Activated CD4-positive, alpha-beta memory T cell treated with anti-CD3 and anti-CD28 coated beads, Interleukin-2, amount 10 ng/mL, durations not matched to agents 7 days and 5 days (primary cell): Measurements from ENCODE around the gene RGL1. TPM values are rescaled to one million over a fixed set of nuclear protein-coding genes. Genes with fewer than 3 reads are reported as not detected.

ENCODE experiments used
- CTCF ChIA-PET: fragments of 350-600 bp; sonication (Branson Sonifier 250); formaldehyde crosslinking; loops from one replicate; lab custom pipeline; 2021; ENCODE audit warnings: antibody characterized with exemption, inconsistent platforms; lab: Charles Lee
- POLR2A ChIA-PET: fragments of 350-600 bp; sonication (Branson Sonifier 250); formaldehyde crosslinking; loops from one replicate; lab custom pipeline; 2021; ENCODE audit warnings: antibody characterized with exemption; lab: Charles Lee
- DNase-seq: peaks from one replicate; pipeline ENCODE4 v3.0.0-alpha.2; 2020
- H3K27ac Mint-ChIP-seq: one replicate; pipeline ENCODE4 v1.8.0; 2021; ENCODE audit warnings: mild to moderate bottlenecking, mixed read lengths
- H3K27me3 Mint-ChIP-seq: one replicate; pipeline ENCODE4 v1.8.0; 2021; ENCODE audit warnings: mixed read lengths
- H3K36me3 Mint-ChIP-seq: one replicate; pipeline ENCODE4 v1.8.0; 2021; ENCODE audit warnings: low read depth, mixed read lengths
- H3K4me1 Mint-ChIP-seq: one replicate; pipeline ENCODE4 v1.8.0; 2021; ENCODE audit warnings: mixed read lengths
- H3K4me3 Mint-ChIP-seq: one replicate; pipeline ENCODE4 v1.8.0; 2021; ENCODE audit warnings: mild to moderate bottlenecking, mixed read lengths
- H3K9me3 Mint-ChIP-seq: one replicate; pipeline ENCODE4 v1.8.0; 2021; ENCODE audit warnings: mixed read lengths
- total RNA-seq, 2 experiments: library from RNA; stranded (reverse); gene quantifications; one replicate each; pipeline ENCODE4 v1.2.3, GENCODE V29; 2021

Gene RGL1
- total RNA-seq, 2 experiments from 2014 or later: 2.4 to 2.8 TPM

DNA sequence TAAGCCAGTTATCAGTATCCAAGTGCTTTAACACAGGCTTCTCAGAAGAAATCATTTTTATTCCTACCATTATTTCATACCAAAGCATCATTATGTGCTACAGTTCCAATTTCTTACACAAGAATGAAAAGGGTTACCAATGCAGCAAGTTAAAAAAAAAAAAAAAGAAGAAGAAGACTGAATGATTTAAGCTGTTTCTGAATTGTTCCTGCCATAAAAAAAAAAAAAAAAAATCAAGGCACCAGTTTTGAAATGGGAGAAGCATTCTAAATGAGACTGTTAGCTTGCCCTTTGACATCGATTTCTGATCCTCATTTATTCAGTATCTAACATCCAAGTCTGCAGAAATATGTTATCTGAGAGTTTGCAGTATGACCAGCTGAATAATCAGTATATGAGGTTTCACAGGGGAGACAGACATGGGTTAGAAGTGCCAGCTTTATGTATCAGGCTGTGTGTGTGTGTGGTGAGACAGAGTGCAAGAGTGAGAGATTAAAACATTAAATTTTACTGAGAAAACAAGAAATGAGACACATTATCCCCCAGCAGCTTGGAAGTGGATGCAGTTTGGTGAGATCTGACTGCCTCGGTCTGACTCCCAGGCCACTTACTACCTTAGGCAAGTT is 126.8 kb downstream of the RGL1 start:
- POLR2A ChIA-PET: interaction anchor here (1.0 to 1.3 kb wide), 3 partner anchors 31 to 99 kb away, joined by 3 read pairs; no protein-coding TSS in a partner anchor

DNA sequence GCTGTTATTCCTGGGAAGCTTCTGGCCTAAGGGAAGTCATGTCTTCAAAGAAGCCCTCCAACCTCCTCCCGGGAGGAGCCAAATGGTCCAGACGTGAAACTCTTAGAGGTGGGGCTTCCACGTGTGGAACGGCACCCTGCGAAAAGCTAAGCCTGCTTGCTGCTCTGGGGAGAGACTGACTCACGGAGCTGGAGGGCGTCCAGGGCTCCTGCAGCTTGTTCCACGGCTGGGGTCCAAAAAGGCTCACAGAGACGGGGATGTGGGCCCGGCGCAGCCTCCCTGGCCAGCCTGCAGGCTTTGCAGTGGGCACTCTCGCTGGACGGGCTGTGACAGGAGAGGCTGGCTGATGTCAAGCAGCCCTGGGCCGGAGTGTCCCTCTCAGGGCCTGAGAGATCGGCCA is 127.5 kb downstream of the RGL1 start:
- Mint-ChIP-seq H3K27ac (no peak overlapping the region), H3K36me3 (no peaks in the 10 kb centered on the region), H3K9me3 (no peaks in the 10 kb centered on the region), H3K27me3 (no peaks in the 10 kb centered on the region), H3K4me3 (no peak overlapping the region), H3K4me1 (no peaks in the 10 kb centered on the region)
- ChIA-PET CTCF (interaction anchor here (1.1 to 1.6 kb wide), 3 partner anchors 11 to 16 kb away, joined by 4 to 5 read pairs (median 4); no protein-coding TSS in a partner anchor), POLR2A (interaction anchor here (1.0 kb wide), 2 partner anchors 31 to 98 kb away, joined by 3 read pairs; no protein-coding TSS in a partner anchor)
- no peak for DNase-seq

More for the DNA sequence above, 126.8 kb downstream of the RGL1 start:
- CTCF ChIA-PET: interaction anchor here (0.5 to 1.6 kb wide), 5 partner anchors 12 to 656 kb away, joined by 3 to 5 read pairs (median 4); no protein-coding TSS in a partner anchor
- no peak for DNase-seq
- no peaks in the 10 kb centered on the region for H3K36me3 Mint-ChIP-seq
- H3K4me1 Mint-ChIP-seq: no peaks in the 10 kb centered on the region
- H3K27me3 Mint-ChIP-seq: no peaks in the 10 kb centered on the region
- no peak overlapping the region for H3K27ac Mint-ChIP-seq
- H3K9me3 Mint-ChIP-seq: no peaks in the 10 kb centered on the region
- H3K4me3 Mint-ChIP-seq: no peak overlapping the region

DNA sequence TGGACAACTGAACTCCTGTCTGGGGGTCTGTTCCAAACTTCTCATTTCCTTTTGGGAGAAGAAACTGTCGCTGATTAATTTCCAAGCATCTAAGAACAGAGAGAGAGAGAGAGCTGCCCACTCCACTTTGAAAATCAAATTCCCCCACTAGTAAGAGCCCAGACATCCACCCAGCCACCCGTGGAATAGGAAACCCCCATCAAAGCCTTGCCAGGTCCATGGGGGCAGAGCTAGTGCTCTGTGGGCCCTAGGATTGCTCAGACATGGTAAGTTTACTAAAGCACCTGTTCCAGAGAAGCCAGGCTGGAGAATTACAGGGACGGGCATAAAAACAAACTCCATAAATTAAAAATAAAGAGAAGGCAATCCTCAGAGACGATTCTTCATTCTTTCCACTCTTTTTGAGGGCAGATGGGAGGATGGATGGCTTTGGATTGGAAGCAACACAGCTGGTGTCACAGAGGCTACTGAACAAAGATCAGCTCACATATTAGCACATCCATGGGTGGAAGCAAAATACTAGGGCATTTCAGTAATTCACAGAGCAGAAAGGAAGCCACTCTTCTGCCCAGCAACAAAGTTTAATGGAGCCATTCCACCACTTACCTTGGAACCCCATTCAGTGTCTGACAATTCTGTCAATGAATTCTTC is 128.7 kb downstream of the RGL1 start:
- no peaks in the 10 kb centered on the region for H3K27me3 Mint-ChIP-seq
- no peaks in the 10 kb centered on the region for H3K4me1 Mint-ChIP-seq
- ChIA-PET CTCF (interaction anchor here (1.0 kb wide), 1 partner anchor 248 kb away, joined by 3 read pairs; no protein-coding TSS in a partner anchor), POLR2A (interaction anchor here (1.9 kb wide), 1 partner anchor 18 kb away, joined by 6 read pairs; no protein-coding TSS in a partner anchor)
- DNase-seq: no peak
- H3K4me3 Mint-ChIP-seq: no peak overlapping the region
- H3K36me3 Mint-ChIP-seq: no peaks in the 10 kb centered on the region
- H3K9me3 Mint-ChIP-seq: no peaks in the 10 kb centered on the region
- no peak overlapping the region for H3K27ac Mint-ChIP-seq

DNA sequence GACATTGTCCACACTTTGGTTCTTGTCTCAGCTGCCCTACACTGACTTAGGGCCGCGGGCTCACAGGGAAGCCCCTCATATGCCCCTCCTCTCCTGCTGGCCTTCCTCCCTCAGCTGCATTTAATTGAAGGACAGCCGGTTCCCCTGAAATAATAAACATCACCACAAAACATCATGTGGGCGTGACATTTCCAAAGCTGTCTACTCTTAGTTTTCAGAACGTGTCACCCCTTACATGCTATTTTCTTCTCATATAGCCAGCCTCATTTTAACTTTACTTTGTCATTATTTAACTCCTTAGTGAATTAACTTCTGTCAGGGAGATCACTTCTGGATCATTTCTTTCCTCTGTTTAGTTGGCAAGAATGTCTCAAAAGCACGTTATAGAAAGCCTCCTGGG is 129.4 kb downstream of the RGL1 start:
- POLR2A ChIA-PET: interaction anchor here (1.9 kb wide), 1 partner anchor 18 kb away, joined by 6 read pairs; no protein-coding TSS in a partner anchor

DNA sequence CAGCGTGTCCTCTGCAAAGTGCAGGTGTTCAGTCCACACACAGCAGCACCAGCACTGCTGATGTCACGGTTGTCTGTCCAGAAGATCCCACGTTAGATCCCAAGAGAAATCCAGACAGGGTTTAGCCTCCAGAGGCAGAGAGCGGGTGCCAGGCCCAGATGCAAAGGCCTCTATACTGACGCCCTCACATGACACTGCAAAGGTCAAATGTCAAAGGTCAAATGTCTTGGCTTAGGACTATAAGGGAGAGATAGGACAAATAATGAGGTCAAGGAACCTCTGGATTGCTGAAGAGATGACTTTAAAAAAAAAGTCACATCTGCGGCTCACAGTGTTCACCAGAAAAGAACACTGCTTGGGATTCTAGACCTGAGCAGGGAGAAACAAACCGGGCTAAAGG is 131.1 kb downstream of the RGL1 start:
- Mint-ChIP-seq H3K4me3 (no peak overlapping the region), H3K27me3 (no peaks in the 10 kb centered on the region), H3K36me3 (no peaks in the 10 kb centered on the region), H3K27ac (no peak overlapping the region), H3K9me3 (no peaks in the 10 kb centered on the region), H3K4me1 (no peaks in the 10 kb centered on the region)
- ChIA-PET POLR2A (no interaction called here), CTCF (no interaction called here)
- DNase-seq: no peak

More for the DNA sequence above, 129.4 kb downstream of the RGL1 start:
- Mint-ChIP-seq H3K4me3 (no peak overlapping the region), H3K36me3 (no peaks in the 10 kb centered on the region), H3K27ac (no peak overlapping the region), H3K27me3 (no peaks in the 10 kb centered on the region), H3K4me1 (no peaks in the 10 kb centered on the region), H3K9me3 (no peaks in the 10 kb centered on the region)
- no peak for DNase-seq
- CTCF ChIA-PET: interaction anchor here (1.0 kb wide), 1 partner anchor 249 kb away, joined by 3 read pairs; no protein-coding TSS in a partner anchor

DNA sequence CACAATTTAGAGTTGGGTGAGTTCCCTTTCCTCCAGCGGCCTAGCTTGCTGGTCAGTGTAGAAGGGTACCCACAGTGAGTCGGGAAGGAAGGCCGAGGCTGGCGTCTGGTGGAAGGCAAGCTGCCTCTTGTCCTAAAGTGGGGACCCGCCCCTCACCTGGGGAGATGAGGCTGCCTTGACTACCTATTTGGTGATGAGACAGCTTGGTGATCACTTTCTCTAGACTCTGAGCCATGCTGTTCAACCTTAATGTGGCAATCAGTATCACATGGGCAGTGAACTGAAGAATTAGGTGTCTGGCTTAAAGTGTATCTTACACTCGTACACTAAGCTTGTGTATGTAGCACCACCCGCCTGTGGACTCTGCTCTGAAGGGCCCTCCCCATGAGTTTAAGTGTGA is 131.9 kb downstream of the RGL1 start:
- DNase-seq: no peak
- no peaks in the 10 kb centered on the region for H3K36me3 Mint-ChIP-seq
- no peak overlapping the region for H3K4me3 Mint-ChIP-seq
- CTCF ChIA-PET: no interaction called here
- POLR2A ChIA-PET: no interaction called here
- H3K9me3 Mint-ChIP-seq: no peaks in the 10 kb centered on the region
- H3K27me3 Mint-ChIP-seq: peaks cover 4% of the 10 kb centered on the region
- no peaks in the 10 kb centered on the region for H3K4me1 Mint-ChIP-seq
- no peak overlapping the region for H3K27ac Mint-ChIP-seq

DNA sequence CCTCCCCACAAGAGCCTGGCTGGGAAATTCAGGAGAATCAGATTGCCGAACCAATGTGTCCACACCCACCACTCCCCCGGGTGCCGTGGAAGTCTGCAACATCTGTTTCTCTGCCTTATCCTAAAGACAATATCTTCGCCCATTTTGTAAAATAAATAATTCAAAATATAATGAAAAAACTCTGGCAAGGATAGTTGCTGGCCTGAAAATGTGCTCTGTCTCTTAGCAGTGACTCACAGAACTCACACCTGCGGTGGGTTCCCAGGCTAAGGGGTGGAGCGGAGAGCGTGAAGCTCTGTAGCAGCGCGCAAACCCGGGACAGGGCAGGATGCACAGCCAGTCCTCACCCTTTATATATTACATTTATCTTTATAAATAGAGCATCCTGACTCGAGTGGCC is 132.7 kb downstream of the RGL1 start:
- no peak for DNase-seq
- Mint-ChIP-seq H3K4me1 (no peaks in the 10 kb centered on the region), H3K36me3 (no peaks in the 10 kb centered on the region), H3K9me3 (no peaks in the 10 kb centered on the region), H3K27ac (no peak overlapping the region), H3K27me3 (peaks cover 4% of the 10 kb centered on the region), H3K4me3 (no peak overlapping the region)
- ChIA-PET POLR2A (no interaction called here), CTCF (no interaction called here)

DNA sequence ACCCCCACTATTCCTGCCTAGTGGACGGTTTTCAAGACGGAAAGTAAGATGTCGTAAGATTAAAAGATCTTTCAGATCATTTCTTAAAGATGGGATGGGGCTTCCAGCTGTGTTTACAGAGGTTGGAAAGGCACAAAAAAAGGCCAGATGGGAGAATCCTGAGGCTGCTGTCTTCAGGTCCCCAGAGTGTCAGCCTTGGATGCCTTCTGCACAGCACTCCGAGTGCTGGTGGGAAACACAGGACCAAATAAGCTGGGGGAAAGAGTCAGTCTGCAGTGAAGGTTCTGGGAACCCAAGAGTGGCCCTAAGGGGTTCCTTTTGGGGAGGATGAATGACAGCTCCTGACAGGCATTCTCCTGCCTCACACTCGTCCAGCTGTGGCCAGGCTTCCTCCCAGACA is 136.1 kb downstream of the RGL1 start:
- DNase-seq: no peak
- H3K9me3 Mint-ChIP-seq: no peaks in the 10 kb centered on the region
- H3K27ac Mint-ChIP-seq: no peak overlapping the region
- ChIA-PET POLR2A (no interaction called here), CTCF (no interaction called here)
- no peak overlapping the region for H3K4me3 Mint-ChIP-seq
- H3K4me1 Mint-ChIP-seq: no peaks in the 10 kb centered on the region
- H3K36me3 Mint-ChIP-seq: no peaks in the 10 kb centered on the region
- H3K27me3 Mint-ChIP-seq: peaks cover 4% of the 10 kb centered on the region

DNA sequence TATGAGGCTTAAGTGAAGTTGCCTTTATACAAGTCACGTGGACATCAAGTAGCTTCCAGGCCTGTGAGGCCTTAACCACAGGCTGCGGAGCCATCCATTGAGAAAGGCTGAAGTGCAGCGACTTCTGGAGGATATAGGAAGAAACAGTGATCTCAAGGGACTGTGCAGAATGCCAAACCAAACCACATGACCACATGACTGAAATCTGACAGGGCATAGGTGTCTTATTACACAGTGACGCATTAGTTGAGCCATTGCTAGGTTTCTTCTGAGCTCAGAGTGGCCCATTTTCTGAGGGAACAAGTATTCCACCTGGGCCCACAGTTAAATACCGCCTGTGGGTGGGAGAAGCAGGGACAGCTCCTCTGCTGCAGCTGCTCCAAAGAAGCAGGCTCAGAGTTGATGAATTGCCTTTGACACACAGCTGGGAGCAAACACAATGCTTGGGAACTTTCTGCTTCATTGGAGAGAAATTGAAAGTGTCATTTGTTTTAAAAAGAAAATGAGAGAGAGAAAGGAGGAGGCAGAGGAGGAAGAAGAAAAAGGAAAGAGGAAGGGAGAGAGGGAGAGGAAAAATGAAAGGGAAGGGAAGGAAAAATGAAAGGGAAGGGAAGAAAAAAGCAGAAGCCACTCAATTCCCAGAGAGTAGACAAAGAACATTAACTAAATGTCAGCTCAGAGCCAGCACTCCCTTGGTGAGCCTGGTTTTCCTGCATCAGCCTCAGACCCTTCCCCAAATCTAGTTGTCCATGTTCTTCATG is 138.2 kb downstream of the RGL1 start:
- Mint-ChIP-seq H3K9me3 (no peaks in the 10 kb centered on the region), H3K4me3 (no peak overlapping the region), H3K27ac (no peak overlapping the region), H3K27me3 (peaks cover 4% of the 10 kb centered on the region), H3K36me3 (peaks cover 2% of the 10 kb centered on the region), H3K4me1 (no peaks in the 10 kb centered on the region)
- ChIA-PET POLR2A (interaction anchor here (0.9 kb wide), 1 partner anchor 27 kb away, joined by 3 read pairs; no protein-coding TSS in a partner anchor), CTCF (interaction anchor here (1.0 kb wide), 1 partner anchor 11 kb away, joined by 4 read pairs; no protein-coding TSS in a partner anchor)
- no peak for DNase-seq

DNA sequence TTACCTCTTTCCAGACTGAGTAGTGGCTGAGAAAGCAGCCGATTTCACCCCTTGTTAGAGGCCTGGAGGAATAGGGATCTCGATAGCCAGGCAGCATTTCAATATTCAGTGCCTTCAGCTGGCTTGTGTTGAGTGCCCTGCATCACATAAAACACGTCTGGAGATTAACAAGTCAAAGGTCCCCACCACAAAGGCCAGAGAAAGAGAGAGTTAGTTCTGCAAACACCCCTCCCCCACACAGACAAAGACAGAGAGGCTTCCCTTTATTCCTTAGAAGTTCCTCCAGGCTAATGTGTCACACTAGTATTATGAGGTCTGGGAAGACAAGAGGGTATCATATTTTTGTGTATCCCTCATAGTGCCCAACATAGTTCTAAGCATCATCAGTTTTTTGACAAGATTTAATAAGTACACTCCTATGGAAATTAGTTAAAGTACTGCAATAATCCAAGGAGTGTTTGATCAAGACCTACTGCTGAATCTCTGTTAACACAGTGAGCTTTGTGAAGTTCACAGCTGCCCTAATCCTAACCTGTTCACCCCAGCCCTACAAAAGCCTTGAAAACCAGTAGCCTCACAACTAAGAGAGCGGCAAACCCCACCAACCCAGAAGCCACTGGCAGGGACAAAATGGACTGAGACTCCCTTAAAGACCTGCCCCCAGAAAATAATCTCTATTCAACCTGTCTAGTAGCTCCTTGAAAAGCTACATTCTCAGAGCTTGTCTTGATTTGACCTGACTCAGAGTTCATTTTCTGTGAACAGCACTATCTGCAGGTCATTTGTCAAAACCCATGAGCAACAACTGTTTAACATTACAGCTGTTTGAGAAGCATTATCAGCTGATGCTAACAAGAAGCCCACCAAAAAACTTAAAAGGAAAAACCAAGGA is 140.8 kb downstream of the RGL1 start:
- ChIA-PET CTCF (interaction anchor here (1.5 kb wide), 1 partner anchor 14 kb away, joined by 4 read pairs; no protein-coding TSS in a partner anchor), POLR2A (interaction anchor here (0.7 kb wide), 2 partner anchors 9 to 310 kb away, joined by 3 read pairs; no protein-coding TSS in a partner anchor)
- Mint-ChIP-seq H3K27ac (no peak overlapping the region), H3K27me3 (peaks cover 4% of the 10 kb centered on the region), H3K4me1 (no peaks in the 10 kb centered on the region), H3K9me3 (peaks cover 5% of the 10 kb centered on the region), H3K4me3 (no peak overlapping the region), H3K36me3 (peaks cover 5% of the 10 kb centered on the region)
- DNase-seq: no peak

DNA sequence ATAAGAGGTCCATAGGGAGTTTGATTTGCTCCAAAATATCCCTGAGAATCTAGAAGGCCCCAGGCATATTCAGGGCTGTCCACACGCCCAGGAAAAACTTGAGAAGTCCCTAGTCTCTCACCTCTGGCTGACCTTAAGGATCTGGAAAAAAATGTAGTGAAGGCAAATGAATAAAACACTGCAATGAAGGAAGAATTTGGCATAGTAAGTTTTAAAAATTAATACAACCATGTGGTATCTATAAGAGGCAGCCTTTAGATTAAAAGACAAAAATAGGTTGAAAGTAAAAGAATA is 141.3 kb downstream of the RGL1 start:
- no peak for DNase-seq
- ChIA-PET CTCF (no interaction called here), POLR2A (interaction anchor here (0.7 kb wide), 2 partner anchors 9 to 310 kb away, joined by 3 read pairs; no protein-coding TSS in a partner anchor)
- Mint-ChIP-seq H3K27ac (no peak overlapping the region), H3K27me3 (peaks cover 5% of the 10 kb centered on the region), H3K9me3 (peaks cover 5% of the 10 kb centered on the region), H3K4me3 (no peak overlapping the region), H3K4me1 (no peaks in the 10 kb centered on the region), H3K36me3 (peaks cover 7% of the 10 kb centered on the region)

DNA sequence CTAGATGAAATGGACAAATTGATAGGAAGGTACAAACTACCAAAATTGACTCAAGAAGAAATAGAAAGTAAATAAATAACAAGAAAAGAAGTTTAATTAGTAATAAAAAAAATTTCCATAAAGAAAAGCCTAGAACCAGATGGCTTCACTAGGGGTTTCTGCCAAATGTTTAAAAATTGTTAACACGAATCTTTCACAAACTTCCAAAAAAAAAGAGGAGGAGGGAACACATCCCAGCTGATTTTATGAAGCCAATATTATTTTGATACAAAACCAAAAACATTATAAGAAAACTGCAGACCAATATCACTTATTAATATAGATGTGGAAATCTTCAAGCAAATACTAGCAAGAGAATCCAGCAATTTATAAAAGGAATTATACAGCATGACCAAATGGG is 143.1 kb downstream of the RGL1 start:
- no peak for DNase-seq
- Mint-ChIP-seq H3K4me3 (no peak overlapping the region), H3K4me1 (peaks cover 2% of the 10 kb centered on the region), H3K36me3 (peaks cover 7% of the 10 kb centered on the region), H3K27me3 (peaks cover 1% of the 10 kb centered on the region), H3K9me3 (peaks cover 5% of the 10 kb centered on the region), H3K27ac (no peak overlapping the region)
- POLR2A ChIA-PET: no interaction called here
- CTCF ChIA-PET: no interaction called here
